Spleen (tissue), 7 donors: ENCODE data around the gene USP4.

Source experiments
- CTCF ChIP-seq, 11 experiments: fragments of 200-600 bp in 7 of 11; fragments of 450-650 bp in 4 of 11; sonication (generic) in 4 of 11; IDR thresholded peaks in 8 of 11; conservative IDR thresholded peaks in 3 of 11; 1 replicate in 7 of 11; 2 replicates in 4 of 11; pipeline versions ENCODE4 v1.4.0 to v1.8.0; 2016 to 2021; ENCODE audit warnings: antibody characterized with exemption in 11 of 11, inconsistent platforms in 4 of 11, mild to moderate bottlenecking in 1 of 11
- POLR2AphosphoS5 ChIP-seq, 3 donors: sonication (generic); formaldehyde crosslinking; IDR thresholded peaks; one replicate each; pipeline ENCODE4 v1.5.1; 2017; ENCODE audit warnings: antibody characterized with exemption in 3 of 3
- donor health status: DM: no; HTN: no; CAD: no; lungs with moderate emphysema.
- donor health status: DM: no; HTN: no; CAD: no.
- donor health status: DM: no; HTN: no; CAD: no.

GRCh38 chr3:49244581-49245205 lies 95.2 kb downstream of the USP4 start:
- TF ChIP-seq POLR2AphosphoS5 (IDR thresholded peaks at IDR 0.05) (no peak), CTCF (IDR thresholded peaks at IDR 0.05 in 8 of 11, conservative IDR thresholded peaks at IDR 0.05 in 3 of 11) (no peak)
